NCI-H345 (cell line): Measurements from ENCODE around the gene CXCR5.
"Not testable (repeated sequence)": the region's sequence is repeated elsewhere in the genome, so short reads cannot be mapped to it uniquely, and the experiment has no call there.

Experiments
- DNase-seq: peaks from one replicate; lab custom pipeline; 2025; lab: John Stamatoyannopoulos, UW

Gene CXCR5

GRCh38 chr11:118883368-118884071, at the start of gene CXCR5:
CXCR5 (plus strand) TSS chr11:118883892; CDS start chr11:118883942, 50 bp downstream.
- DNase-seq, result no peak

- no peak for DNase-seq
Measured at GRCh38 chr11:118834427-118835028, 49.2 kb upstream of the CXCR5 start.

- no peak for DNase-seq
Measured at GRCh38 chr11:118837868-118838267, 45.8 kb upstream of the CXCR5 start.

GRCh38 chr11:118838905-118839553, 44.7 kb upstream of the CXCR5 start:
- DNase-seq, result no peak

GRCh38 chr11:118841469-118842242, 42.0 kb upstream of the CXCR5 start:
- DNase-seq, result no peak

- DNase-seq, result no peak
Measured at GRCh38 chr11:118842369-118842768, 41.3 kb upstream of the CXCR5 start.

GRCh38 chr11:118842843-118843242, 40.8 kb upstream of the CXCR5 start:
- DNase-seq, result not testable (repeated sequence)

- no peak for DNase-seq
Measured at GRCh38 chr11:118843565-118843964, 40.1 kb upstream of the CXCR5 start.

- DNase-seq, result no peak
Measured at GRCh38 chr11:118845369-118845768, 38.3 kb upstream of the CXCR5 start.

- no peak for DNase-seq
Measured at GRCh38 chr11:118846181-118846935, 37.3 kb upstream of the CXCR5 start.

GRCh38 chr11:118849825-118850224, 33.9 kb upstream of the CXCR5 start:
- DNase-seq, result no peak

- DNase-seq, result no peak
Measured at GRCh38 chr11:118851970-118852369, 31.7 kb upstream of the CXCR5 start.

GRCh38 chr11:118853678-118854077, 30.0 kb upstream of the CXCR5 start:
- DNase-seq, result no peak

GRCh38 chr11:118856314-118856713, 27.4 kb upstream of the CXCR5 start:
- DNase-seq, result no peak

- no peak for DNase-seq
Measured at GRCh38 chr11:118857385-118857784, 26.3 kb upstream of the CXCR5 start.

GRCh38 chr11:118859973-118860372, 23.7 kb upstream of the CXCR5 start:
- DNase-seq, result no peak

GRCh38 chr11:118868659-118869058, 15.0 kb upstream of the CXCR5 start:
- DNase-seq, result no peak

GRCh38 chr11:118870396-118871343, 13.0 kb upstream of the CXCR5 start:
- no peak for DNase-seq

- DNase-seq, result no peak
Measured at GRCh38 chr11:118872403-118872821, 11.3 kb upstream of the CXCR5 start.

- no peak for DNase-seq
Measured at GRCh38 chr11:118873804-118874203, 9.9 kb upstream of the CXCR5 start.

- DNase-seq, result no peak
Measured at GRCh38 chr11:118876286-118876685, 7.4 kb upstream of the CXCR5 start.
